ENCODE data around the gene DDO. TPM values are rescaled to one million over a fixed set of nuclear protein-coding genes. Genes with fewer than 3 reads are reported as not detected.

DDO gene
- total RNA-seq, 1 experiment from 2014 or later, result 24.7 TPM

- DNase-seq (ENCODE audit: low read depth), result no peak
These were observed 3.8 kb upstream of the DDO start for GRCh38 chr6:110419028-110419739.

GRCh38 chr6:110418594-110418993 lies 3.2 kb upstream of the DDO start:
- DNase-seq (ENCODE audit: low read depth), result no peak

- peak; percentile 12 for DNase-seq (ENCODE audit: low read depth)
These were observed 706 bp downstream of the DDO start for GRCh38 chr6:110414669-110415068.

GRCh38 chr6:110412360-110412759 lies 3.0 kb downstream of the DDO start:
- no peak for DNase-seq (ENCODE audit: low read depth)

GRCh38 chr6:110410511-110410910 lies 4.9 kb downstream of the DDO start:
- DNase-seq (ENCODE audit: low read depth), result no peak

- DNase-seq (ENCODE audit: low read depth), result no peak
These were observed 5.6 kb downstream of the DDO start for GRCh38 chr6:110409794-110410193.

GRCh38 chr6:110408901-110409300 lies 6.5 kb downstream of the DDO start:
- no peak for DNase-seq (ENCODE audit: low read depth)

- no peak for DNase-seq (ENCODE audit: low read depth)
These were observed 10.8 kb downstream of the DDO start for GRCh38 chr6:110404607-110405006.

- no peak for DNase-seq (ENCODE audit: low read depth)
These were observed 13.7 kb downstream of the DDO start for GRCh38 chr6:110401585-110402176.

GRCh38 chr6:110400208-110400607 lies 15.2 kb downstream of the DDO start:
- no peak for DNase-seq (ENCODE audit: low read depth)

- no peak for DNase-seq (ENCODE audit: low read depth)
These were observed 15.9 kb downstream of the DDO start for GRCh38 chr6:110399219-110400071.

GRCh38 chr6:110398778-110399177 lies 16.6 kb downstream of the DDO start:
- peak; percentile 43 for DNase-seq (ENCODE audit: low read depth)

GRCh38 chr6:110395221-110395620 lies 20.2 kb downstream of the DDO start:
- DNase-seq (ENCODE audit: low read depth), result no peak

- DNase-seq (ENCODE audit: low read depth), result no peak
These were observed 21.0 kb downstream of the DDO start for GRCh38 chr6:110394409-110394808.

- no peak for DNase-seq (ENCODE audit: low read depth)
These were observed 22.6 kb downstream of the DDO start for GRCh38 chr6:110392727-110393126.

- DNase-seq (ENCODE audit: low read depth), result peak; percentile 36
These were observed 25.0 kb downstream of the DDO start for GRCh38 chr6:110390404-110390803.

GRCh38 chr6:110389689-110390382 lies 25.5 kb downstream of the DDO start:
- no peak for DNase-seq (ENCODE audit: low read depth)

GRCh38 chr6:110387986-110388385 lies 27.4 kb downstream of the DDO start:
- DNase-seq (ENCODE audit: low read depth), result no peak

- DNase-seq (ENCODE audit: low read depth), result no peak
These were observed 29.9 kb downstream of the DDO start for GRCh38 chr6:110385458-110385863.

- no peak for DNase-seq (ENCODE audit: low read depth)
These were observed 36.8 kb downstream of the DDO start for GRCh38 chr6:110378552-110378951.

- no peak for DNase-seq (ENCODE audit: low read depth)
These were observed 46.3 kb downstream of the DDO start for GRCh38 chr6:110369066-110369465.

GRCh38 chr6:110368284-110368683 lies 47.1 kb downstream of the DDO start:
- no peak for DNase-seq (ENCODE audit: low read depth)

Data from M059J (cell line).